ENCODE measurements around the gene KCNA10. TPM values are rescaled to one million over a fixed set of nuclear protein-coding genes. Genes with fewer than 3 reads are reported as not detected.

KCNA10 gene
- total and polyA plus RNA-seq, 2 experiments from 2014 or later: not detected

- Histone ChIP-seq H2AFZ (no peak overlapping the region), H3K4me3 (no peak overlapping the region), H3K9me2 (ENCODE audit: insufficient read depth) (no peaks in the 10 kb centered on the region), H3K4me2 (no peak overlapping the region), H3F3A (replicated peaks; ENCODE audit: low read depth) (no peaks in the 10 kb centered on the region), H3K27ac (ENCODE audit: low read depth) (no peak overlapping the region), H3K79me2 (replicated peaks; ENCODE audit: insufficient read depth) (no peaks in the 10 kb centered on the region), H3K27me3 (ENCODE audit: insufficient read depth) (no peaks in the 10 kb centered on the region), H3K36me3 (ENCODE audit: insufficient read depth) (no peaks in the 10 kb centered on the region), H4K20me1 (replicated peaks; ENCODE audit: insufficient read depth) (no peaks in the 10 kb centered on the region), H3K4me1 (ENCODE audit: insufficient read depth) (peaks cover 11% of the 10 kb centered on the region; the same call in 1 of the 2 replicates)
- H3K27ac Mint-ChIP-seq: no peak overlapping the region
- H3K4me3 Mint-ChIP-seq: no peak overlapping the region
- DNase-seq (ENCODE audit: low spot score) (no peak), ATAC-seq (no peak)
- no peaks in the 10 kb centered on the region for H3K9me3 Mint-ChIP-seq
- peaks cover 13% of the 10 kb centered on the region for H3K27me3 Mint-ChIP-seq (ENCODE audit: insufficient read depth, low read depth, poor library complexity)
- H3K4me1 Mint-ChIP-seq: peaks cover 39% of the 10 kb centered on the region
- H3K36me3 Mint-ChIP-seq (ENCODE audit: low read depth): no peaks in the 10 kb centered on the region
- no peak for TF ChIP-seq ETS1 (IDR thresholded peaks at IDR 0.05)
- TF ChIP-seq CREB1 (CRISPR knock-in tag; IDR thresholded peaks at IDR 0.05; ENCODE audit: low read depth): no peak
- no peak for TF ChIP-seq STAT1 (IDR thresholded peaks at IDR 0.05; ENCODE audit: unreplicated experiment)
- no peak for TF ChIP-seq ZNF114 (CRISPR knock-in tag; IDR thresholded peaks at IDR 0.05)
- TF ChIP-seq EZH2 (IDR thresholded peaks at IDR 0.05; ENCODE audit: low read depth, unreplicated experiment): no peak
- TF ChIP-seq POLR2AphosphoS5 (IDR thresholded peaks at IDR 0.05; ENCODE audit: low read depth): no peak
- no peak for TF ChIP-seq EZH2phosphoT487 (IDR thresholded peaks at IDR 0.05; ENCODE audit: unreplicated experiment)
- TF ChIP-seq, protein P1, sequence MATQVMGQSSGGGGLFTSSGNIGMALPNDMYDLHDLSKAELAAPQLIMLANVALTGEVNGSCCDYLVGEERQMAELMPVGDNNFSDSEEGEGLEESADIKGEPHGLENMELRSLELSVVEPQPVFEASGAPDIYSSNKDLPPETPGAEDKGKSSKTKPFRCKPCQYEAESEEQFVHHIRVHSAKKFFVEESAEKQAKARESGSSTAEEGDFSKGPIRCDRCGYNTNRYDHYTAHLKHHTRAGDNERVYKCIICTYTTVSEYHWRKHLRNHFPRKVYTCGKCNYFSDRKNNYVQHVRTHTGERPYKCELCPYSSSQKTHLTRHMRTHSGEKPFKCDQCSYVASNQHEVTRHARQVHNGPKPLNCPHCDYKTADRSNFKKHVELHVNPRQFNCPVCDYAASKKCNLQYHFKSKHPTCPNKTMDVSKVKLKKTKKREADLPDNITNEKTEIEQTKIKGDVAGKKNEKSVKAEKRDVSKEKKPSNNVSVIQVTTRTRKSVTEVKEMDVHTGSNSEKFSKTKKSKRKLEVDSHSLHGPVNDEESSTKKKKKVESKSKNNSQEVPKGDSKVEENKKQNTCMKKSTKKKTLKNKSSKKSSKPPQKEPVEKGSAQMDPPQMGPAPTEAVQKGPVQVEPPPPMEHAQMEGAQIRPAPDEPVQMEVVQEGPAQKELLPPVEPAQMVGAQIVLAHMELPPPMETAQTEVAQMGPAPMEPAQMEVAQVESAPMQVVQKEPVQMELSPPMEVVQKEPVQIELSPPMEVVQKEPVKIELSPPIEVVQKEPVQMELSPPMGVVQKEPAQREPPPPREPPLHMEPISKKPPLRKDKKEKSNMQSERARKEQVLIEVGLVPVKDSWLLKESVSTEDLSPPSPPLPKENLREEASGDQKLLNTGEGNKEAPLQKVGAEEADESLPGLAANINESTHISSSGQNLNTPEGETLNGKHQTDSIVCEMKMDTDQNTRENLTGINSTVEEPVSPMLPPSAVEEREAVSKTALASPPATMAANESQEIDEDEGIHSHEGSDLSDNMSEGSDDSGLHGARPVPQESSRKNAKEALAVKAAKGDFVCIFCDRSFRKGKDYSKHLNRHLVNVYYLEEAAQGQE (IDR thresholded peaks at IDR 0.05; ENCODE audit: unreplicated experiment): no peak
- TF ChIP-seq, protein P2, sequence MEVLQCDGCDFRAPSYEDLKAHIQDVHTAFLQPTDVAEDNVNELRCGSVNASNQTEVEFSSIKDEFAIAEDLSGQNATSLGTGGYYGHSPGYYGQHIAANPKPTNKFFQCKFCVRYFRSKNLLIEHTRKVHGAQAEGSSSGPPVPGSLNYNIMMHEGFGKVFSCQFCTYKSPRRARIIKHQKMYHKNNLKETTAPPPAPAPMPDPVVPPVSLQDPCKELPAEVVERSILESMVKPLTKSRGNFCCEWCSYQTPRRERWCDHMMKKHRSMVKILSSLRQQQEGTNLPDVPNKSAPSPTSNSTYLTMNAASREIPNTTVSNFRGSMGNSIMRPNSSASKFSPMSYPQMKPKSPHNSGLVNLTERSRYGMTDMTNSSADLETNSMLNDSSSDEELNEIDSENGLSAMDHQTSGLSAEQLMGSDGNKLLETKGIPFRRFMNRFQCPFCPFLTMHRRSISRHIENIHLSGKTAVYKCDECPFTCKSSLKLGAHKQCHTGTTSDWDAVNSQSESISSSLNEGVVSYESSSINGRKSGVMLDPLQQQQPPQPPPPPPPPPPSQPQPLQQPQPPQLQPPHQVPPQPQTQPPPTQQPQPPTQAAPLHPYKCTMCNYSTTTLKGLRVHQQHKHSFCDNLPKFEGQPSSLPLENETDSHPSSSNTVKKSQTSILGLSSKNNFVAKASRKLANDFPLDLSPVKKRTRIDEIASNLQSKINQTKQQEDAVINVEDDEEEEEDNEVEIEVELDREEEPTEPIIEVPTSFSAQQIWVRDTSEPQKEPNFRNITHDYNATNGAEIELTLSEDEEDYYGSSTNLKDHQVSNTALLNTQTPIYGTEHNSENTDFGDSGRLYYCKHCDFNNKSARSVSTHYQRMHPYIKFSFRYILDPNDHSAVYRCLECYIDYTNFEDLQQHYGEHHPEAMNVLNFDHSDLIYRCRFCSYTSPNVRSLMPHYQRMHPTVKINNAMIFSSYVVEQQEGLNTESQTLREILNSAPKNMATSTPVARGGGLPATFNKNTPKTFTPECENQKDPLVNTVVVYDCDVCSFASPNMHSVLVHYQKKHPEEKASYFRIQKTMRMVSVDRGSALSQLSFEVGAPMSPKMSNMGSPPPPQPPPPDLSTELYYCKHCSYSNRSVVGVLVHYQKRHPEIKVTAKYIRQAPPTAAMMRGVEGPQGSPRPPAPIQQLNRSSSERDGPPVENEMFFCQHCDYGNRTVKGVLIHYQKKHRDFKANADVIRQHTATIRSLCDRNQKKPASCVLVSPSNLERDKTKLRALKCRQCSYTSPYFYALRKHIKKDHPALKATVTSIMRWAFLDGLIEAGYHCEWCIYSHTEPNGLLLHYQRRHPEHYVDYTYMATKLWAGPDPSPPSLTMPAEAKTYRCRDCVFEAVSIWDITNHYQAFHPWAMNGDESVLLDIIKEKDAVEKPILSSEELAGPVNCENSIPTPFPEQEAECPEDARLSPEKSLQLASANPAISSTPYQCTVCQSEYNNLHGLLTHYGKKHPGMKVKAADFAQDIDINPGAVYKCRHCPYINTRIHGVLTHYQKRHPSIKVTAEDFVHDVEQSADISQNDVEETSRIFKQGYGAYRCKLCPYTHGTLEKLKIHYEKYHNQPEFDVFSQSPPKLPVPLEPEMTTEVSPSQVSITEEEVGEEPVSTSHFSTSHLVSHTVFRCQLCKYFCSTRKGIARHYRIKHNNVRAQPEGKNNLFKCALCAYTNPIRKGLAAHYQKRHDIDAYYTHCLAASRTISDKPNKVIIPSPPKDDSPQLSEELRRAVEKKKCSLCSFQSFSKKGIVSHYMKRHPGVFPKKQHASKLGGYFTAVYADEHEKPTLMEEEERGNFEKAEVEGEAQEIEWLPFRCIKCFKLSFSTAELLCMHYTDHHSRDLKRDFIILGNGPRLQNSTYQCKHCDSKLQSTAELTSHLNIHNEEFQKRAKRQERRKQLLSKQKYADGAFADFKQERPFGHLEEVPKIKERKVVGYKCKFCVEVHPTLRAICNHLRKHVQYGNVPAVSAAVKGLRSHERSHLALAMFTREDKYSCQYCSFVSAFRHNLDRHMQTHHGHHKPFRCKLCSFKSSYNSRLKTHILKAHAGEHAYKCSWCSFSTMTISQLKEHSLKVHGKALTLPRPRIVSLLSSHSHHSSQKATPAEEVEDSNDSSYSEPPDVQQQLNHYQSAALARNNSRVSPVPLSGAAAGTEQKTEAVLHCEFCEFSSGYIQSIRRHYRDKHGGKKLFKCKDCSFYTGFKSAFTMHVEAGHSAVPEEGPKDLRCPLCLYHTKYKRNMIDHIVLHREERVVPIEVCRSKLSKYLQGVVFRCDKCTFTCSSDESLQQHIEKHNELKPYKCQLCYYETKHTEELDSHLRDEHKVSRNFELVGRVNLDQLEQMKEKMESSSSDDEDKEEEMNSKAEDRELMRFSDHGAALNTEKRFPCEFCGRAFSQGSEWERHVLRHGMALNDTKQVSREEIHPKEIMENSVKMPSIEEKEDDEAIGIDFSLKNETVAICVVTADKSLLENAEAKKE (CRISPR knock-in tag; IDR thresholded peaks at IDR 0.05): no peak
- no peak for TF ChIP-seq ZNF331 (CRISPR knock-in tag; IDR thresholded peaks at IDR 0.05; ENCODE audit: low read depth)
- no peak for TF ChIP-seq JUNB (IDR thresholded peaks at IDR 0.05; ENCODE audit: unreplicated experiment)
- no peak; a peak in 1 of 4 replicates for TF ChIP-seq CTCF (conservative IDR thresholded peaks at IDR 0.05; ENCODE audit: low read depth in 2 of 2)
- TF ChIP-seq NANOG (IDR thresholded peaks at IDR 0.05; ENCODE audit: borderline replicate concordance): no peak
Observed at GRCh38 chr1:110477967-110478640, 40.9 kb downstream of the KCNA10 start.
